Measurements from ENCODE around the gene CARD10.
"Not testable (repeated sequence)": the region's sequence is repeated elsewhere in the genome, so short reads cannot be mapped to it uniquely, and the experiment has no call there.

The CARD10 gene

GRCh38 chr22:37484480-37485394 is 34.5 kb downstream of the CARD10 start:
- no peak for DNase-seq

- no peak for DNase-seq
Observed at GRCh38 chr22:37483050-37483449, 36.2 kb downstream of the CARD10 start.

DNA sequence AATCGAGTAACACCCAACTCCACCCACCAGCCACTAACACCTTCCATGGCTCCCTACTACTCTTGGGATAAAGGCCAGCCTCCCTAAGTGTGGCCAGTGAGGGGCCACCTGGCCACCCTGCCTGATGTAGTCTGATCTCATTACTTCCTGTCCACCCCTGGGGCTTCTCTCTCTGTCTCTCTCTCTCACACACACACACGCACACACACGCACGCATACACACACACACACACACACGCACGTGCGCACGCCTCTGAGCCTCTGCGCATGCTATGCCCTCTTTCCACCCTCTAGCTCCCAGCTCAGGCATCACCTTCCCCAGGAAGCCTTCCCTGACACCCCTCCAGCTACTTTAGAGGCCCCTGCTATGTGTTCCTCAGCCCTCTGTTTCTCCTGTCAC is 37.0 kb downstream of the CARD10 start:
- DNase-seq, result no peak

DNA sequence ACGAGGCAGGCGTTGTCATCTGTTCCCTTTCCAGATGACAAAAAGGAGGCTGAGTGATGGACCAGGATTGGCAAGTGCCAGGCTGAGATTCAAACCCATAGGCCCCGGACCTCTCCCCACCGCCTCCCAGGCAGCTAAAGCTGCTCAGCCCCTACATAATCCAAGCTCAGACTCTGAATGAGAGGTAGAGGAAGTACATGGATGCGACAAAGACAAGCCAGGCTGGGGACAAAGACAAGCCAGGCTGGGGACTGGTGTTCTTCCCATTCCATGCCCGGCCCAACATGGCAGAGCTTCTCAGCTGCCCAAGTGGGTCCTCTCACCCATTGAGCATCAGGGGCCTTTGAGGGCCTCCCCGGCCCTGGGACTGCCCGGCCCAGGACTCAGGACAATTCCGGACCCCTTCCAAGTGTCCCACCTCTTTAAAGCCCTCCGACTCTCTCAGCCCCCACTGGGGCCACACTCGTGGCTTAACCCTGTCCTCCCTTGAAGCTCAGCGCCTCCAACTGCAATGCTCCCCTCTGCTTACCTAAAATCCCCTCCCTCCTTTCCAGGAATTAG is 37.8 kb downstream of the CARD10 start:
- DNase-seq, result no peak

GRCh38 chr22:37480387-37481346 is 38.5 kb downstream of the CARD10 start:
- no peak for DNase-seq

DNA sequence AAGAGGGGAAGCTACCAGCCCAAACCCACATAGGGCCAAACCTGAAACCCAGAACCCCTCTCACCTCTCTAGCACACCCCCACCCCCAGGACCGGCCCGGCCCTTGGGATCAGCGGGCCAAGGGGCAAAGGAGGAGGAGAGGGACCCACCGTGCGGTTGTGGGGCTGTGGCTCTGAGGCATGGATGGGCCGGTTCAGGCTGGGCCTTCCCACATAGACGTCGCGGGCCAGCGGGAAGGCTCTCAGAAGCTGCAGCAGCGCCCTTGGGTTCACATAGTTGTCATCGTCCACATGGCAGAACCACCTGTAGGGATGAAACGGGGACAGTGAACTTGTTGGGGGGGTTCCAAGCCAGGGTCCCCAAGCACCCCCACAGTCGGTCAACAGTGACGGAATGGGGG is 40.0 kb downstream of the CARD10 start:
- DNase-seq, result no peak

GRCh38 chr22:37476389-37477329 is 42.6 kb downstream of the CARD10 start:
- DNase-seq, result no peak

DNA sequence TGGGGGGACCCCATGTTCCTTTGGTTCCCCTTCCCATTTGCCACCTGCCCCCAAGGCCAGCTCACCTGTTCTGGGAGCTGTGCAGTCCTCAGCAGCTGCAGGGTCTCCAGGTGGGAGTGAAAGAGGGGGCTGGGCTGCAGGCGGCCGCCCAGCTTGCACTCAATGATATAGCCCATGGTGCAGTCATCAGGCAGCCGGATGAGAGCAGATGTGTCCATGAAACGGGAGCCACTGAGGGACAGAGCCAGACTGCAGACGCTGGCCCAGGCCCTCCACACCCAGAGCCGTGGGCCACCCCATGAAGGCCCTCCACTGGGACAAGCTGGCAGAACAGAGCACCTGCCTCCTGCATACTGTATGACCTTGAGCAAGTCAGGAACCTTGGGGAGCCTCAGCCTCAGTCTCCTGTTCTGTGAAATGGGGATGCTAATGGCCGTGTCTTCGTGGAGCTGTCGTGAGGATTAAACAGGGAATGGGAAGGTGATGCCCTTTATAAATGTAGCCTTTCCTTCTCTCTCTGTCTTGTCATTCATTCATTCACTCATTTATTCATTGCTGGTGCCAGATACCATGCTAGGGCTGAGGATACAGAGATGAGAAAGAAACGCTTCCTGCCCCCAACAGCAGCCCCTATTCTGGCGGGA is 44.6 kb downstream of the CARD10 start:
- DNase-seq, result no peak

GRCh38 chr22:37473437-37473946 is 45.7 kb downstream of the CARD10 start:
- DNase-seq, result no peak

GRCh38 chr22:37472418-37473006 is 46.7 kb downstream of the CARD10 start:
- DNase-seq, result peak; percentile 89

GRCh38 chr22:37471727-37472417 is 47.3 kb downstream of the CARD10 start:
- DNase-seq, result no peak

DNA sequence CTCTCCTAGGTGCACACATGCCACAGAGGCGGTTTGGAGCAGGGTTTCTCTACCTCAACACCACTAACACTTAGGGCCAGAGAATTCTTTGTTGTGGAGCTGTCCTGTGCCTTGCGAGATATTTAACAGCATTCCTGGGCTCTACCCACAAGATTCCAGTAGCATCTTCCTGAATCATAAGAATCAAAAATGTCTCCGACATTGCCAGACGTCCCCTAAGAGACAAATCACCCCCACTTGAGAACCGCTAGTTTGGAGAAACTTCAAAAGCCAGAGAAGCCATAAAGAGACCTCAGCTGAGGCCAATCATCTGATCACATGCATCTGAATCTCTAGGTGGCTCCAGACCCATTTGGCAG is 49.1 kb downstream of the CARD10 start:
- no peak for DNase-seq

DNA sequence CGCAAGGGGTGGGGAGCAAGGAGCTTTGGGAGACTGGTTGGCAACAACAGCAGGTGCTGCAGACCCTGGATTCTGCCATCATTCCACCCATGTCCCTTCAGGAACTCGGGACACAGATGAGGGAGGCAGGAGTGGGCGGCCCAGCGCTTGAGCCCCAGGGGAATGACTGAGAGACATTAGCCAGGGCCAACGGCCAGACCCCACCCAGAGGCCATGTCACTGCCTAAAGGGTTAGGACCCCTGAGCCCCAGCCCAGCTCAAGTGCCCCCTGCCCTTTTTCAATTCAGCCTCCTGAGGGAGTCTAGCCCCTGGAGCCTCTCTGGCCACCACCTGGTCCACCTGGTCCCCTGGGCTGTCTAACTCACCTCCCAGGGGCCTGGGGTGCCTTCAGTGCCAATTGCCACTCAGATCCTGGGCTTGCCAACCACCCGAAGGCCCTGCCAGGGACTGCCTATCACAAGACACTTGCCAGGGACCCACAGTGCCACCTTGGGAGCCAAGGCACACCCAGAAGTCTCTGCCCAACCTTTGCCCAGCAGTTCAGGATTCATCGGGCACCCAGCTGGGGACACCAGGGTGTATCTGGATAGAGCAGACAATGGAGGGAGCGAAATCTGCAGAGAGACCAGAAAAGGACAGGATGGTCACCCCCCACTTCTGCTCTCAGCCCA is 49.7 kb downstream of the CARD10 start:
- DNase-seq, result no peak

- not testable (repeated sequence) for DNase-seq
Observed at GRCh38 chr22:37468201-37468695, 51.0 kb downstream of the CARD10 start.

- no peak for DNase-seq
Observed at GRCh38 chr22:37467391-37467955, 51.7 kb downstream of the CARD10 start.

DNA sequence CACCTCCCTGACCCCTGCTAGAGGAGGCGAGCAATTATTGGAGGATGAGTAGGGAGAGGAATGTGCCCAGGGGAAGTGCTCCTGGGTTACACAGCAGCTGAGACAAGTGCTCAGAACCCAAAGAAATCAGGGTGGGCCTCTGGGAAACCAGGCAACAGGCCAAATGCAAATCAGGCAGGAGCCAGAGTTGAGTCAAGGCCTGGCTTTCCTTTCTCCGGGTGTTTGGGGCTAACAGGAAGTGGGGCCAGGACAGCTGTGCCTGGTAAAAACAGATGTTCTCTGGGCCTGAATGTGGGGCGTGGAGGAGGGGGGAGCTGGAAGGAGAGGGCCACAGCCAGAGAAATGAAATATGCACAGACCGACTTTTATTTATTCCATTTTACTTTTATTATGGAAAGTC is 55.0 kb downstream of the CARD10 start:
- no peak for DNase-seq

- no peak for DNase-seq
Observed at GRCh38 chr22:37462983-37463382, 56.2 kb downstream of the CARD10 start.

- no peak for DNase-seq
Observed at GRCh38 chr22:37462436-37462835, 56.8 kb downstream of the CARD10 start.

GRCh38 chr22:37461961-37462360 is 57.3 kb downstream of the CARD10 start:
- no peak for DNase-seq

All from 8988T (cell line).